ENCODE data around the gene SS18.
A peak's percentile ranks its signal among the peaks of the same experiment; 100 is the strongest.
"Not testable (repeated sequence)": the region's sequence is repeated elsewhere in the genome, so short reads cannot be mapped to it uniquely, and the experiment has no call there.

Gene SS18, protein sequence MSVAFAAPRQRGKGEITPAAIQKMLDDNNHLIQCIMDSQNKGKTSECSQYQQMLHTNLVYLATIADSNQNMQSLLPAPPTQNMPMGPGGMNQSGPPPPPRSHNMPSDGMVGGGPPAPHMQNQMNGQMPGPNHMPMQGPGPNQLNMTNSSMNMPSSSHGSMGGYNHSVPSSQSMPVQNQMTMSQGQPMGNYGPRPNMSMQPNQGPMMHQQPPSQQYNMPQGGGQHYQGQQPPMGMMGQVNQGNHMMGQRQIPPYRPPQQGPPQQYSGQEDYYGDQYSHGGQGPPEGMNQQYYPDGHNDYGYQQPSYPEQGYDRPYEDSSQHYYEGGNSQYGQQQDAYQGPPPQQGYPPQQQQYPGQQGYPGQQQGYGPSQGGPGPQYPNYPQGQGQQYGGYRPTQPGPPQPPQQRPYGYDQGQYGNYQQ

DNA sequence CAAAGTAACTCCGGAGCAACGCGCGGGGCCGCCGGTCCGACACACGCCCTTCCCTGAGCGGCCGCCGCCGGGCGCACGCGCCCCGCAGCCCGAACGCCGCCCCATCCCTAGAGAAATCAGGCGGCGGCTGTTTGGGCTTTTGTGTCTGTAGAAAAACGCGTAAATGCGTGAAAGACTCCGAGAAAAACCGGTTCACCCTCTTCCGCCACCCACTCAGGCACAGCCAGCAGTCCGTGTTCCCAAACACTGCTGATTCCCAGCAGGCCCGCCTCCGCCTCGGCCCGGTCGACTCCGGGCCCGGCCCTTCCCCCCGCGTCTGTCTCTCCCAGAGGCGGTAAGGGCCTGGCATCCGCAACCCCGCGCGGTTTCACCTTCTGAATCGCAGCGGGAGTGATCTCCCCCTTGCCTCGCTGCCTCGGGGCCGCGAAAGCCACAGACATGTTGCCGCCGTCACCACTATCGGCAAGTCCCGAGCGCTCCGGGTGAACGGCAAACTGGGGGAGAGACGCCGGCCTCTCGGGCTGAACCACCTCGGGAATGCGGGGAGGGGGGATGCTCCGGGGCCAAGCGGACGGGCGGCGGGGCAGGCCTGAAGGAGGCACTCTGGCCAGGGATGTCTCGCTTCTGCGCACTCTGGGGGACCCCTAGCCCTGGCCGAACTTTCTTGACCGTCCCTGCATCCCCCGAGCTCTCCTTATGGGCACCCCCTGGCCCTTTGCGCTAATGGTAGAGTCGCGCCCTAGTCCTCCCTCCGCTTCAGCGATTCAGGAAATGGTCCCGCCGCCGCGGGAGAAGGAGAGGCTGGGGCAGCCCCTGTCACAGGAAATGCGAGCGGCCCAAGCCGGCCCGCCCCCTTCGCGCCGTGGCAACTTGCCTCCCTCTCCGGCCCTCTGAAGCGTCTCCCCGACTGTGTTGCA lies at the start of gene SS18:
Gene SS18 (minus strand): TSS at position 484 of the 917 bp plus-strand sequence. CDS start 44 bp downstream, at position 440.
- DNase-seq, result peak; percentile 90

DNA sequence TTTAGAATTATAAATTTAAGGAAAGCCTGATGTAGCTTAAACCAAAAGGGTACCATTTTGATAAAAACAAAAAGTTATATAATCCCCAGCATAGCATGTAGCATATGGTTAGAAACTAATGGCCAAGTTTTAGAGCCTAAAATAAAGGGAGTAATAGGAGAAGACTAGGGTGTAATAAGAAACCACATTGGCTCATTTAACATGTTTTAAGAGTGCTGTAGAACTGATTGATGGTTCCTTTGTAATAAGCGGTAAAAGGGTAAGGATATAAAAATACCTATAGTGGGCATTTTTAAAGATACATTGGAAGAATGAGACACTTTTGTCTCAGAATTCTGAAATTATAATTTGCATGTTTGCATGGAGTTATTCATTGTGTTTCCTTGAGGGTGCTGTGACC lies 45.1 kb upstream of the SS18 start:
- DNase-seq, result no peak

DNA sequence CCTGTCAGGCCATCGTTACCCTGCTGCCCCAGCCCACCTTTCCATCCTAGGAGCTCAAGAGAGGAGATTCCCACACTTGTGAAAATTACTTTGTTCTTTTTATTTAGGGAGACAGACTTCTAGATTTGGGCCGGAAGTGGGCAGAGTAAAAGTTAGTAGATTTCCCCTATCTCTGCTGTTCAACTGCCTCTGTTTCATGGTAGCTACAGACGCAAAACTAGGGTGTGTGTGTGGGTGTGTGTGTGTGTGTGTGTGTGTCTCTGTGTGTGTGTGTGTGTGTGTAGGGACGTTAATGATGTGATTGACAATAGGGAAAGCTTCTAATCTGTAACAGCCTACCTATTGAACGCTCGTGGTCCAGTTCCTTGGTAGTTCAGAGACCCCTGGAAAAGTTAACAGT lies 43.7 kb upstream of the SS18 start:
- DNase-seq, result peak; percentile 4

DNA sequence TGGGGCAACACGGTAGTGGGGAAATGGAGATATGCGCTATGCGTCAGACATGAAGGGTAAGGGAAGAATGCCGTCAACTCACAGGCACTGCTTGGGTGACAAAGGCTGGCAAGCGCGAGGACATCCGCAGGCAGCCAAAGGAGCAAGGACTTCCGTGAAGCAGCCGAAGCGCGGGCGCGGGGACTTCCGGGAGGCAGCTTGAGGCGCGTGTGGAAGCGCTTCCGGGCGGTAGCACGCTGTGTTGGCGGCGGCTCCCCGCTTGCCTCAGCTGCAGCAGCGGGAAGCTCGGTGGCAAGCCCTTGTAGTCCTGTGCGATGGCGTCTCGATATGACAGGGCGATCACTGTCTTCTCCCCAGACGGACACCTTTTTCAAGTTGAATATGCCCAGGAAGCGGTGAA lies 43.2 kb upstream of the SS18 start, which contains the start of gene PSMA8:
Gene PSMA8 (plus strand): TSS at position 218 of the 400 bp plus-strand sequence. CDS start 97 bp downstream, at position 315.
- DNase-seq, result peak; percentile 48

DNA sequence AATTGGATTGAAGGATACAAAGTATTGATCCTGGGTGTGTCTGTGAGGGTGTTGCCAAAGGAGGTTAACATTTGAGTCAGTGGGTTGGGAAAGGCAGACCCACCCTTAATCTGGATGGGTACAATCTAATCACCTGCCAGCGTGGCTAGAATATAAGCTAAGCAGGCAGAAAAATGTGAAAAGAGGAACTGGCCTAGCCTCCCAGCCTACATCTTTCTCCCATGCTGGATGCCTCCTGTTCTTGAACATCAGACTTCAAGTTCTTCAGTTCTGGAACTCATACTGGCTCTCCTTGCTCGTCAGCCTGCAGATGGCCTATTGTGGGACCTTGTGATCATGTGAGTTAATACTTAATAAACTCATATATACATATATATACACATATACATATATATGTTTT lies 37.8 kb upstream of the SS18 start:
- not testable (repeated sequence) for DNase-seq

DNA sequence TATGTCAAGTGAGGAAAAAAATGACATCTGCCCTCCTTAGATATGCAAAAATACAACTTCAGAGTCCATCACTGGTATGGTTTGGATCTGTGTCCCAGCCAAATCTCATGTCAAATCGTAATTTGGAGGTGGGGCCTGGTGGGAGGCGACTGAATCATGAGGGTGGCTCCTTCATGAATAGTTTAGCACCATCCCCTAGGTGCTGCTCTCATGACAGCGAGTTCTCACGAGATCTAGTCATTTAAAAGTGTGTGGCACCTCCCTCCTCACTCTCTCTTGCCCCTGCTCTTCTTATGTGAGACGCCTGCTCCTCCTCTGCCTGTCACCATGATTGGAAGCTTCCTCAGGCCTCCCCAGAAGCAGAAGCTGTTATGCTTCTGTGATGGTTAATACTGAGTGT lies 37.4 kb upstream of the SS18 start:
- DNase-seq, result no peak

DNA sequence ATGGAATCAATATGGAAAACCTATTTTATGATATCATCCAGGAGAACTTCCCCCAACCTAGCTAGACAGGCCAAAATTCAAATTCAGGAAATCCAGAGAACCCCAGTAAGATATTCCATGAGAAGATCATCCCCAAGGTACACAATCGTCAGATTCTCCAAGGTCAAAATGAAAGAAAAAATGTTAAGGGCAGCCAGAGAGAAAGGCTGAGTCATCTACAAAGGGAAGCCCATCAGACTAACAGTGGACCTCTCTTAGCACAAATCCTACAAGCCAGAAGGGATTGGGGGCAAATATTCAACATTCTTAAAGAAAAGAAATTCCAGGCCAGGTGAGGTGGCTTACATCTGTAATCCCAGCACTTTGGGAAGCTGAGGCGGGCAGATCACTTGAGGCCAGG lies 31.6 kb upstream of the SS18 start:
- DNase-seq, result not testable (repeated sequence)

DNA sequence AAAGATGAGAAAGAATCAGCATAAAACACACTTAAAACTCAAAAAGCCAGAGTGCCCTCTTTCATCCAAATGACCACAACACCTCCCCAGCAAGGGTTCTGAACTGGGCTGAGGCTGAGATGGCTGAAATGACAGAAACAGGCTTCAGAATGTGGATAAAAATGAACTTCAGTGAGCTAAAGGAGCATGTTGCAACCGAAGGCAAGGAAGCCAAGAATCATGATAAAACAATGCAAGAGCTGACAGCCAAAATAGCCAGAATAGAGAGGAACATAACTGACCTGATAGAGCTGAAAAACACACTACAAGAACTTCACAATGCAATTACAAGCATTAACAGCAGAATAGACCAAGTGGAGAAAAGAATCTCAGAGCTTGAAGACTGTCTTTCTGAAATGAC lies 31.1 kb upstream of the SS18 start:
- no peak for DNase-seq

DNA sequence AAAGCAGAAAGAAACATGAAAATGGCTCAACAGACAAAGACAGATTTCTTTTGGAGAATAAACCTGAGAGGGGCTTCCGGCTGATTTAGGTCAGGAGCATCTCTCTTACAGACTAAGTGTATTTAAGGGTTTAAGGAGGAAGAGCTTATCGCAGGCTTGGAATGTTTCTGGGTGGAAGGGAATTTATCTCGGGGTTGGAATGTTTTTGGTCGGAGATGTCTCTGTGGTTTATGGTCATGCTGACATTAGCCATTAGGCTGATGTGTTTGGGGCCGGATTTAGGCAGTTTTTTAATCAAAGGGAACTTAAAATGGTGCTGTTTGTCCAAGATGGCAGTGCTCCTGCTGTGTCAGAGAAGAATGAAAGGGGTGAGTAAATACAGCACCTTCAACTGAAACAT lies 28.8 kb upstream of the SS18 start:
- DNase-seq, result no peak

DNA sequence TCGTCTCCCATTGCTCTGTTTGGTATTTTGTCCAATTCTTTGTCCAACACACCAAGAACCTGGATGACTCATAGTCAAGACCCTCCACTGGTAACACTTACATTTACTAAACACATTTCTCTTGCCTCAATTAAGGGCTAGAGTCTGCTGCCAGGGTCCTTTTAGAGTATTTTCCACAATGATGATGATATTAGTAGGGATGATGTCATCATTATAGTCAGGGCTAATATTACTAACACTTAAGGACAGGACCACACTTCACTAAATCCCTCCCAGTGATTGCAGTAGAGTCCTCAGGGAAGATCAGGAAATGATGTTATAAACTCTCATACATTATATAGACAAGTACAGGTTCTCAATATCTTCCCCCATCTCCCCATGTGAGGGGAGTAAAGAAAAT lies 13.6 kb upstream of the SS18 start:
- no peak for DNase-seq

DNA sequence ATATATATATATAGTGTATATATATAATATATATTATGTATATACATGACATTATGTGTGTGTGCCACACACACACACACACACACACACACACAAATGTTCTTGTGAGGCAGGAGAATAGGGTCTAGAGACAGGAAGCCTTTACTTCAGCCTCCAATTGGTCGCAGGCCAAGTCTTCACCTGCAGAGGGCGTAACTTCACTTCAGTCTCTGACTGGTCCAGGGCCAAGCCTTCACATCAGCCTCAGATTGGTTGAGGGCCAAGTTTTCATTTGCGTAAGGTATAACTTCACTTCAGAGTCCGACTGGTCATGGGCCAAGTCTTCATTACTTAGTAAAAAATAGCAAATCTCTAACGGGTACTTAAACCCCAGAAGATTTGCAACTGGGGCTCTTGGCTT lies 13.2 kb upstream of the SS18 start:
- DNase-seq, result peak; percentile 10

DNA sequence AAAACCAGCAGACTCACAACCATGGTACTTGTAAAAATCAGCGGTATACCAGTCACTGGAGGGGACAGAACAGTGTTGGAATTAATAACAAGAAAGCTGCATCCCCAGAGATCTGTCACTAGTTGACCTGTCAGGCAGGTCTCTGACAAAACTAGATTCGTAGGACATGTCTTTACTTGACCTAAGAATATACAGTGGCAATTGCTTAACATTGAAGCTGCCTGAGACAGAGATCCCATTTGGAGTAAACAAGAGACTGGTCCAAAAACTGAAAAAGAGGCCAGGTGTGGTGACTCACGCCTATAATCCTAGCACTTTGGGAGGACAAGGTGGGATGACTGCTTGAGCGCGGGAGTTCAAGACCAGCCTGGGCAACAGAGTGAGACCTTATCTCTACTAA lies 7.2 kb upstream of the SS18 start:
- no peak for DNase-seq

DNA sequence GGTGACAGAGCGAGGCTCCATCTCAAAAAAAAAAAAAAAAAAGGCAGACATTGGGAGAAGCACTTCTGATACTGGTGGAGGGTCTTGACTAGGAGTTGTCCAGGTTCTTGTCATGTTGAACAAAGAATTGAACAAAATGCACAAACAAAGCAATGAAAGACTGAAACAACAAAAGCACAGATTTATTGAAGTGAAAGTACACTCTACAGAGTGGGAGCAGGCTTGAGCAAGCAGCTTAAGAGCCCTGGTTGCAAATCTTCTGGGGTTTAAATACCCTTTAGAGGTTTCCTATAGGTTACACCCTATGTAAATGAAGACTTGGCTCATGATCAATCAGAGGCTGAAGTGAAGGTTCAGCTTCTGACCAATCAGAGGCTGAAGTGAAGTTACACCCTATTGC lies 6.4 kb upstream of the SS18 start:
- DNase-seq, result no peak

DNA sequence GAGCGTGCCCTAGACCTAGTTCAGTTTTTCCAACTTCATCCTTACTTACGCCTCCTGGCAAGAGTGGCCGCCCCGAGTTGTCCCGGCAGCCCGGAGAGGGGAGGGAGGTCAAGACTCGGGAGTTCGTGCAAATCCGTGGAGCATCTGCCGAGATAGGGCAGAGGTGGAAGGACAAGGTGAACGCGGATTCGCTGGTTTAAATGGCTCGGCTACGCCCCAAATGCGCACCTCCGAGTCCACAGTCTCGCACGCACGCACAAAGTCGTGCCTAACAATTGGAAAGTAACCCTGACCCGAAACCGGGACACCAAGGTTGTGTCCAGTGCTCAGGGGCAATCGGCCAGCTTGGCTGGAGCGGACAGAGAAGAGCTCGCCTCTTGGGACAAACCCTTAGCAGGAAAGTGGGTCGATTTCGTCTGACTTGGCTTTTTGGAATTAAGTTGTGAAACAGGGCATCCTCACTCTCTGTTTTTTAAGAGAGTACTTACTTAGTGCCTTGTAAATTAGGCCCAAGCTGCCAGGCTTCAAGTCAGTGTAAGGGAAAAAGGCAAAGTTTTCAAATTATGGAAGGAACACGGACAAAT lies 726 bp upstream of the SS18 start:
- DNase-seq, result no peak

DNA sequence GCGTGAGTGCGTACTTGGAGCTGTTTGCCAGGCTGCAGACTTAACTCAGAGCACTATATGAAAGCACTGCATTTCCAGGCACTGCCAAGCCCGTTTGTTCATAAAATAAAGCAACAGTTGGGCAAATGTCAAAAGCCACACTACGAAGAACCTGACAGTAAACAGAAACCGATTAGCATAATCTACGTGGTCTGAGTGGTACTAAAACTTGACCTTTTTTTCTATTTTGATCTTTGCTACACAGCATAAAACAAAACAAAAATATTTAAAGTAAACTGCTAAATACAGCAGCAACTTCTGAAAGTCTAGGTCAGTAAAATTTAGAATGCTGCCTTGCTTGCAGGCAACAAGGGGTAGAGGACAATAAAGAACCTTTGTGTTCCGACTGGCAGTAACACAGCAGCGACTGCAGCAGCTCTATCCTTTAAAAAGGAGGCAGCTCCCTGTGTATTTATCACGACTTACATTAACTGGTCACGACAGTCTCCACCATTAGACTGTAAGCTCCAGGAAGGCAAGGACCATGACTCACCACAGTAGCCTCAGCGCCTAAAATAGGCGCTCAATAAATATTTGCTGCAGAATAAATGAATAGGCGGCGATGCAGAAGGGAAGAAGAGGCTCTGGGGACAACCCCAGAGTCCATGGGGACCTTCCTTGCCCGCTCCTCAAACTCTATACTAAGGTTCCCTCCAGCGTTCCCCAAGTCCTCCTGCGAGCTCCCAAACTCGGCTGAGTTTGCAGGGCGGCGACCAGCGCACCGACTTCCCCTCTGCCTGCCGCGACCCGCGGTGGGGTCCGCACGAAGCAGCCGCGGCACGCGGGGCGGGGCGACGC lies 902 bp downstream of the SS18 start:
- DNase-seq, result peak; percentile 26

DNA sequence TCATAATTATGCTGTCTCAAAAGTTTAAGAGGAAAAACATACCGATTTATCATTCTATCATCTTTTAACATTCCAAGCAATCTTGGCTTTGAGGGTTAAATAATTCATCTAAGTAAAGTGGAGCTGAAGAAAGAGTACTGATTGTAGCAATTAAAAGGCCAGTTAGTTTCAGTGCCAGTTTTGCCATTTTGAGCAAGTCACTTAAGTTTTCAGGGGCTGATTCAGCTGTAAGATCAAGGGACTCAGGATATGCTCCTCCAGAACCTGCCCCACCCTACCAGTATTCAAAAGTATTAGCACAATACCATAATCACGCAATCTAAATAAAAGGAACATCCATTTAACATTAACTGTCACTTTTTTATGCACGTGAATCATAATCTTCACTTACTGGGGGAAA lies 1.9 kb downstream of the SS18 start:
- DNase-seq, result peak; percentile 9

DNA sequence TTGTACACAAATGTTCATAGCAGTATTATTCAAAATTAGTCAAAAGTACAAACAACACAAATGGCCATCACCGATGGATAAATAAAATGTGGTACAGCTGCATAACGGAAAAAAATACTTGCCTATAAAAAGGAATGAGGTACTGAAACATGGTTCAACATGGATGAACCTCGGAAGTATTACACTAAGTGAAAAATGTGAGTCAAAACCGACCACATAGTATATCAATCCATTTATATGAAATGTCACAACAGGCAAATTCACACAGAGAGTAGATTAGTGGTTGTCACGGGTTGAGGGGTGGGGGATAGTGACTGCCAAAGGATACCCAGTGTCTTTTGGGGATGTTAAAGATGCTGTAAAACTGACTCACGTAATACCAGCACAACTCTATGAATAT lies 3.5 kb downstream of the SS18 start:
- no peak for DNase-seq

DNA sequence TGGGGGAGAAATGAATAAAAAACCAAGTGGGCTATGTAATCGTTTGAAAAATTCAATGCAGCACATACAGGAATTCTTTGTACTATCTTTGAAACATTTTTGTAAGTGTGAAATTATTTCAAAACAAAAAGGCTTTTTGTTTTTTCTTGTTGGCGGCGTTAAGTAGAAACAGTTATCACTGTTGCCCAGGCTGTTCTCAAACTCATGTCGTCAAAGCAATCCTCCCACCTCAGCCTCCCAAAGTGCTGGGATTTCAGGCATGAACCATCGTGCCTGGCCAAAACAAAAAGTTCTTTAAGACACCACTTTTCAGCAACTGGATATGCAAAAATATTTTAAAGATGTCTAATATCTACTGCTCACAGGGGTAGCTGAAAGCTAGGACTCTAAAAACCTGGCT lies 5.4 kb downstream of the SS18 start:
- no peak for DNase-seq

DNA sequence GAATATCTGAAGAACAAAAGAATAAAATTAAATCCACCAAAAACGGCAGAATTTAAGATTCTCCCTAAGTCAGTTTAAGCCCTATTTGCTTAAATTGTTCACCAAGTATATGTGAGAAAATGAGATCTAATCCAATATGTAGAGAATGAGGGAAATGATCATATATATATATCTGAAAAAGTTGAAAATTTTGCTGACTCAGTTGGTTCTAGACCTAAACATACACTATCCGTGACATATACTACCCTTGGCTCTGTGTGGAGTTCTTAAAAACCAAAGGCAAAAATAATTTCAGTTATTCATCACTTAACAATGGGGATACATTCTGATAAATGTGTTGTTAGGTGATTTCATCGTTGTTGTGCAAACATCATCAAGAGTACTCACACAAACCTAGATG lies 7.3 kb downstream of the SS18 start:
- no peak for DNase-seq

DNA sequence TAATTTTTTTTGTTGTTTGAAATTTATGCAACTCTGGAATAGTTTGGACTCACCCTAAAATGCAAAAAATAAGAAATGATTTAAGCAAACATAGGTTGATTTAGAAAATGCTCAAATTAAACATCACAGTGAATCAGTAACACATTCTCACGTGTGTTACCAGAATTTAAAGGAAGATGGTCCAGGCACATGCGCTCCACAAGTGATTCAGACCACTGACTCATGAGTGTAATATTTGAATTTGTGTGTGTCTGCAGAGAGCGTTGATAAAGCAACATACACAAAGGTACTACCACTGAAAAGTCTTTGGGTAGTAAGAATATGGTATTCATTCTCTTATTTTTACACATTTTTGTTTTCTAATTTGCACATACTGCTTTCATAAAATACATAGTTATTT lies 7.9 kb downstream of the SS18 start:
- no peak for DNase-seq

DNA sequence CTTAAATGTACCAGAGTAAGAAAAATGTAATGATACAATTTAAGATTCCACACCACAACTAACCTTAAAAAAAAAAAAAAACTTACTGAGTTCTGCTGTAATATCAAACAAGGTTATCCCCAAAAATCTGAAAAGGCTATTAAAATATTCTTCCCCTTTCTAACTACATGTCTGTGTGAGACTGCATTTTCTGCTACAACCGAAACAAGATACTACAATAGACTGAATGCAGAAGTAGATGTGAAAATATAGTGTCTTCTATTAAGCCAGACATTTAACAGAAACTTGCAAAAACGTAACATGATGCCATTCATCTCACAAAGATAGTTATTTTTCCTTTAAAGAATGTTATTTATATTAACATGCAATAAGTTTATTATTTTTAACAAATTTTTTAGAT lies 16.2 kb downstream of the SS18 start:
- no peak for DNase-seq

DNA sequence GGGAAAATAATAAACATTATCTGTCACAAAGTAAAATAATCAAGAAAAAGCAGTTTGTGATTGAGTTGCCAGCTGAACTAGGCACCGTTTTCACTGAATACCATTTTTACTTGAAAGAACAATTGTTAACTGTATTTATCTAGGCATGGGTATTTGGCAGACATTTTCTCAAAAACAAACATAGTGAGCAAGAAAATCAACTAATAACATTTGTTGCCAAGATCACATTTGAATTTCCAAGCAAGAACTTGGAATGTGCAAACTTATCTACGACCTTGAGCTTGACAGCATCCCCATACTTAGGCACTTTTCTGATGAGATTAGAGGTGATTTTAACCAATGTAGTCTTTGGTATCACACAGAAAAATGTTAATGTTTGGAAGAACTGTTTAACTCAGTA lies 16.7 kb downstream of the SS18 start:
- DNase-seq, result no peak

DNA sequence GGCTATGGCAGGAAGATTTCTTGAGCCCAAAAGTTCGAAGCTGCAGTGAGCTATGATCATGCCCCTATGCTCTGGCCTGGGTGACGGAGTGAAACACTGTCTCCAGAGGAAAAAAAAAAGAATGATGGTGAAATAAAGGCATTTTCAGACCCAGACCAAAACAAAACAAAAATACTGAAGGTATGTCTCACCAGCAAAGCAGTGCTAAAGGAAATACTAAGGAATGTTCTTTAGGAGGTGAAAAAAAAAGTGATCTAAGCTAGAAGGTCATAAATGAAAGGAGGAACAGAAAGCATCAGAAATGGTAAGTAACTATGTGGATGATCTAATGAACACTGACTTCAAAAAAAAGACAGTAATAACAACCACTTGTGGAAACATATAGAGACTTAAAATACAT lies 18.7 kb downstream of the SS18 start:
- no peak for DNase-seq

Measured in CD4-positive, alpha-beta T cell treated with Interleukin-4 for 4 hours (primary cell).